ENCODE data around the gene STK32B. TPM values are rescaled to one million over a fixed set of nuclear protein-coding genes. Genes with fewer than 3 reads are reported as not detected.

STK32B gene
- total RNA-seq, 1 donor from 2014 or later = 4.3 TPM

GRCh38 chr4:5067908-5068307 lies 16.6 kb downstream of the STK32B start:
- DNase-seq (ENCODE audit: low spot score) = no peak

- DNase-seq (ENCODE audit: low spot score) = no peak
These were observed 18.6 kb downstream of the STK32B start for GRCh38 chr4:5069901-5070300.

- DNase-seq (ENCODE audit: low spot score) = no peak
These were observed 21.7 kb downstream of the STK32B start for GRCh38 chr4:5072948-5073347.

- DNase-seq (ENCODE audit: low spot score) = no peak
These were observed 26.7 kb downstream of the STK32B start for GRCh38 chr4:5078009-5078408.

- no peak for DNase-seq (ENCODE audit: low spot score)
These were observed 28.3 kb downstream of the STK32B start for GRCh38 chr4:5079581-5079980.

- DNase-seq (ENCODE audit: low spot score) = no peak
These were observed 30.2 kb downstream of the STK32B start for GRCh38 chr4:5081441-5081999.

- no peak for DNase-seq (ENCODE audit: low spot score)
These were observed 31.1 kb downstream of the STK32B start for GRCh38 chr4:5082376-5082775.

- no peak for DNase-seq (ENCODE audit: low spot score)
These were observed 33.7 kb downstream of the STK32B start for GRCh38 chr4:5084911-5085475.

GRCh38 chr4:5086535-5086934 lies 35.3 kb downstream of the STK32B start:
- no peak for DNase-seq (ENCODE audit: low spot score)

- no peak for DNase-seq (ENCODE audit: low spot score)
These were observed 45.0 kb downstream of the STK32B start for GRCh38 chr4:5096261-5096660.

- no peak for DNase-seq (ENCODE audit: low spot score)
These were observed 46.9 kb downstream of the STK32B start for GRCh38 chr4:5098176-5098575.

GRCh38 chr4:5100336-5100735 lies 49.1 kb downstream of the STK32B start:
- DNase-seq (ENCODE audit: low spot score) = no peak

GRCh38 chr4:5100986-5101385 lies 49.7 kb downstream of the STK32B start:
- DNase-seq (ENCODE audit: low spot score) = no peak

- no peak for DNase-seq (ENCODE audit: low spot score)
These were observed 50.3 kb downstream of the STK32B start for GRCh38 chr4:5101571-5101970.

GRCh38 chr4:5110901-5111300 lies 59.6 kb downstream of the STK32B start:
- no peak for DNase-seq (ENCODE audit: low spot score)

- DNase-seq (ENCODE audit: low spot score) = no peak
These were observed 61.2 kb downstream of the STK32B start for GRCh38 chr4:5112333-5113095.

- DNase-seq (ENCODE audit: low spot score) = no peak
These were observed 63.7 kb downstream of the STK32B start for GRCh38 chr4:5114950-5115349.

GRCh38 chr4:5118091-5118786 lies 67.0 kb downstream of the STK32B start:
- DNase-seq (ENCODE audit: low spot score) = no peak

- no peak for DNase-seq (ENCODE audit: low spot score)
These were observed 67.9 kb downstream of the STK32B start for GRCh38 chr4:5118994-5119835.

GRCh38 chr4:5120067-5120466 lies 68.8 kb downstream of the STK32B start:
- DNase-seq (ENCODE audit: low spot score) = no peak

- DNase-seq (ENCODE audit: low spot score) = no peak
These were observed 69.2 kb downstream of the STK32B start for GRCh38 chr4:5120468-5120867.
